Left ventricle myocardium superior (tissue), 1 donor: ENCODE results near the gene ETF1. TPM values are rescaled to one million over a fixed set of nuclear protein-coding genes. Genes with fewer than 3 reads are reported as not detected.
A peak's percentile ranks its signal among the peaks of the same experiment; 100 is the strongest.

Experiments
- ATAC-seq: fragments of 200-7000 bp; cut with Tn5 transposase; one replicate; pipeline ENCODE4 v1.9.1; 2020; ENCODE audit warnings: mild to moderate bottlenecking, moderate library complexity
- DNase-seq: peaks from one replicate; pipeline ENCODE4 v3.0.0-alpha.2; 2020
- intact Hi-C: fragments of 100-400 bp; cut with micrococcal nuclease; formaldehyde crosslinking; loops from one replicate; pipeline ENCODE4 v1.11.0; 2022
- total RNA-seq: library from RNA; stranded (reverse); fragmentation: NEBNext Ultra II Directional; extraction: Animal tissue kit (Norgen Biotek cat#: 25700); gene quantifications from one replicate; pipeline ENCODE4 v1.2.1, GENCODE V29; 2021
- donor health status: DM: no; HTN: yes; CAD: no; lungs with severe emphysema.

ETF1 gene
- total RNA-seq, 1 donor from 2014 or later: 86.2 TPM

DNA sequence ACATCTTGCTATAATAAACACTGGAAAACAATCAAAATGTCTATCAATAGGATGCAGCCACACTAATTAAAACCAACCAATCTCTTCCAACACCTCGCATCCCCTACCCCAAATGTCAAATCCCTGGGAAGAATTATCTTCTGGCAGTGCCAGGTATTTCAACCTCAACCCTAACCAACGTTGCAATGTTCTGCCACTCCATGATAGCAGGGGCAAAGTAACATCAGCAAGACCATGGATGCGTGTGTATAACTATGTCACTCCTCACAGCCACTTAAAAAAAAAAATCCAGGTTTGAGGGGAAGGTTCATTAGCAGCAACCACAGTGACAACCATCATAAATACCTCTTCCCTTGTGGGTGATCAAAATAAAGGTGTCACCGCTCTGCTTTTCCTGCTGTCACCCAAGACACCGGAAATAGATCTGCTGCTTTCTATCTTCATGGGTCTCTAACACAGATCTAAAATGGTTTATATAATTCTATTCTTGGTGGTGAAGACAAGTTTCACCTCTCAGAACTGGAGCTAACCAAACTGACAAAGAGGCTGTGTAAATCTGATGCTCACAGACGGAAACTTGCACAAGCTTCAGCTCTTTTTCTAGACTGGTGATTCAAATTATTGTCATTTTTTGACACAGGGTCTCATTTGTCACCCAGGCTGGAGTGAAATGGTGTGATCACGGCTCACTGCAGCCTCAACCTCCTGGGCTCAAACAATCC lies 22.2 kb upstream of the ETF1 start:
- no peak for DNase-seq
- ATAC-seq: no peak
- intact Hi-C loops: no loop called here

DNA sequence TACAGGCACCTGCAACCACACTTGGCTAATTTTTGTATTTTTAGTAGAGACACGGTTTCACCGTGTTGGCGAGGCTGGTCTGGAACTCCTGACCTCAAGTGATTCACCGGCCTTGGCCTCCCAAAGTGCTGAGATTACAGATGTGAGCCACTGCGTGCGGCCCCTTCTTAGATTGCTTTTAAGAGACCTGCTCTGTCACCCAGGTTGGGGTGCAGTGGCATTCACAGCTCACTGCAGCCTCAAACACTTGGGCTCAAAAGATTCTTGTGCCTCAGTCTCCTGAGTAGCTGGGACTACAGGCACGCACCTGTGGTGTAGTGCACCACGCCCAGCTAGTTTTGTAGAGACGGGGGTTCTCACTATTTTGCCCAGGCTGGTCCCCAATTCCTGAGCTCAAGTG lies 21.2 kb upstream of the ETF1 start:
- intact Hi-C loops: no loop called here

DNA sequence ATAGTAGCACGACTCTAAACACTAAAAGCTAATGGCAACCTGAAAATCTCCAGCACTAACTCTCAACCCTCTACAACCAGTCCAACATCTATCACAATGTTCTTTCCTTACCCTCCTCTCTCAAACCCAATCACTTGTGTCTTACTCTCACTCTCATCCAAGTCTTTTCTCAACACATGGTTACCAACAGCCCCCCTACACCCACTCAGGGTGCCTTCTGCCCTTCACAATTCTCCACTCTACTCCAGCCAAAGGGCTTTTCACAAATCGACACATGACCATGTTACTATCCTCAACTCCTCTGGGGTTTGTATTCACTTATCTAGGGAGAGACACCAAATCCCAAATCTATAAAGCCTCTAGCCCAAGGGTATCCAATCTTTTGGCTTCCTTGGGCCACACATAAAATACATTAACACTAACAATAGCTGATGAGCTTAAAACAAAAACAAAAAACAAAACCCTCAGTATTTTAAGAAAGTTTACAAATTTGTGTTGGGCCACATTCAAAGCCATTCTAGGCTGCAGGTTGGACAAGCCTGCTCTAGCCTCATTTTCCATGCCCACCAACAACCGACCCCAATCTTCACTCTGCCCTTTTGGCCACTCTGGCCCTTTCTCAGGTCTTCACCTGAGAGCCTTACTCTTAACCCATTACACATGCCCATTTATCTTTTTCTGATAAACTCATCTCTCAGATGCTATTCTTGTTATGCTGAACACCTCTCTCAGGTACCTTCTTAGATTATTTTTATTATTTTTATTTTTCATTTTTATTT lies 20.5 kb upstream of the ETF1 start:
- no peak for ATAC-seq
- DNase-seq: no peak
- intact Hi-C loops: no loop called here

More for the DNA sequence above, 21.2 kb upstream of the ETF1 start:
- no peak for ATAC-seq
- no peak for DNase-seq

DNA sequence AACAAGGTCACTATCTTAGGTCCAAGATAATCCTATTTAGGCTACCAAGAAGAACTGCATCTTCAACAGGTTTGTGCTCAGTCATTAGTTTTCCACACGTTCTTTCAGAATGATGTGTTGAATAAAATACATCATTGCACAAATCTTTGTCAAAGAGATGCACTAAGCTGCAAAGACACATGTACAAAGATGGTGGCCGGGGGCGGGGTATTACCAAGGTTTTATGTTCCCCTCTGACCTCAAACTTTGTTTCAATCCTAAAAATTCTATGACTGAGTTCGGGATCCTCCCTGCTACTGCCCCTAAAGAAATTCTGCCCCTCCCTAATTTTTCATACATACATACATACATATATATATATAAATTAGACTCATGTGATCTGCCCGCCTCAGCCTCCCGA lies 17.9 kb upstream of the ETF1 start:
- DNase-seq (no peak), ATAC-seq (no peak)
- intact Hi-C loops: no loop called here

DNA sequence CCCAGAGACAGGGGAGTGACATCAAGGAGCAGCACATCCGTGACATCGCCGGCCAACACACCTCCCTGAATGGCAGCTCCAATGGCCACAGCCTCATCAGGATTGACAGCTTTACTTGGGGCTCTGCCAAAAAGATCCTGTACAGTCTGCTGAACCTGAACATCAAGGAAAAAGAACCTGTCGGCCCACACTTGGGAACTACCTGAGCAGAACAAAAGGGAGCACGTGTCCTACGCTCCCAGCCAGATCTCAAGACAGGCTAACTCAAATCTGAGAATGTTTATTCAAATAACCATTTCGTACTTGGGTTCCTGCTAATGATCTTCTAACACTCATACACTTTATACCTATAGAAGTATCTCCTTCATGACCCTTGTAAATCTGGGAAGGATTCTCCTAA lies 16.9 kb upstream of the ETF1 start:
- intact Hi-C loops: no loop called here
- DNase-seq: no peak
- peak; percentile 33 for ATAC-seq

DNA sequence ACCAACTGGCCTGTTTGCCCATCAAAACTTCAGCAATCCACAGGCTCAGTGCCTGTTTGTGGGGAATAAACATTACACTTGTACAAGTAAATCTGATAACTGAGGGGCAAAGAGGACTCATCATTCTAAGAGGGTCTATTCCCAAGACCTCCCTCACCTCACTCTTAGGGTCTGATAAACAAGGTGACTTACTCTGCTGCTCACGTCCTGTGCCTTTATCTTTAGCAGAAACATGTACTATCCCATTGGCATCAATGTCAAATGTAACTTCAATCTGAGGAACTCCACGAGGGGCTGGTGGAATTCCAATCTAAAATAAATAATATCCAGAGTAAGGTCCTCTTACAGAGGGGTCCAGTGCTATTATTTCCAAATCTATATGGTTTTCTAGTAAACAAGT lies 14.6 kb upstream of the ETF1 start:
- intact Hi-C loops: no loop called here
- ATAC-seq (no peak), DNase-seq (no peak)

DNA sequence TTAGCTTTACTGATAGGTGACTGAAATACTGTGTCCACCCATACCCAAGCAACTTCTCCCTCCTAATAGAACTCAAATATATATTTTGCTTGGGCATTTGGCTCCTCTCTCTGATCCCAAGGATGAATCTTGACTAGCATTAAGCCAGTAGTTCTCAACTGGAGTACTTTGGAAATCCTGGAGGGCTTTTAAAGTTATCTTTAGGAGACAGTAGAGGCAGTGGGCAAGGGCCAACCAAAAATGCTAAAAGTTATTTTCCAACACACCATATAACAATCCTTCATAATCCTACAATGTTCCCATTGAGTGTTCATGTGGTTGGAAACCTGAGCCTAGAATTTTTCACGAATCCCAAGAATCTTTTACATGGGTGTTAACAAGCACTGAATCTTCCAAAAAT lies 11.1 kb upstream of the ETF1 start:
- intact Hi-C loops: no loop called here
- ATAC-seq: no peak

DNA sequence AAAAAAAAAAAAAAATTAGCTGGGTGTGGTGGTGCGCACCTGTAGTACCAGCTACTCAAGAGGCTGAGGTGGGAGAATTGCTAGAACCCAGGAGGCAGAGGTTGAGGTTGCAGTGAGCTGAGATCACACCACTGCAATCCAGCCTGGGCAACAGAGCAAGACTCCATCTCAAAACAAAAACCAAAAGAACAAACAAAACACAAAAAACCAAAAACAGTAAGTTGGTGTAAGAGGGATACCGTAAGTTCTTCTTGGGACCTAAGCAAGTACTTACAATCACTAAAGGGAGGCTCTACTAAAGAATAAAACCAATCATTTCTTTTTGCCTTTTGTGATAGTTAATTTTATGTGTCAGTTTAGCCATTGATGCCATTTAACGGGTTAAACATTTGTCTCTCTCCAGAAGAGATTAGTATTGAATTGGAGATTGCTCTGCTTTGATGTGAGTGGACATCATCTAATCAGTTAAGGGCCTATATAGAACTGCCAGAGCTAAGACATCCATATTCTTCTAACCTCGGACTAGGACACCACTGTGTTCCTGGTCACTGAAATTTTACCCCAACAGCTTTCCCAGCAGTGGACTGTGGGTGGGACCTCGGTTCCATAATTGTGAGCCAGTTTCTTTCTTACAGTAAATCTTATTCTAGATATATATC lies 10.5 kb upstream of the ETF1 start:
- ATAC-seq (no peak), DNase-seq (no peak)
- intact Hi-C loops: no loop called here

More for the DNA sequence above, 11.1 kb upstream of the ETF1 start:
- no peak for DNase-seq

DNA sequence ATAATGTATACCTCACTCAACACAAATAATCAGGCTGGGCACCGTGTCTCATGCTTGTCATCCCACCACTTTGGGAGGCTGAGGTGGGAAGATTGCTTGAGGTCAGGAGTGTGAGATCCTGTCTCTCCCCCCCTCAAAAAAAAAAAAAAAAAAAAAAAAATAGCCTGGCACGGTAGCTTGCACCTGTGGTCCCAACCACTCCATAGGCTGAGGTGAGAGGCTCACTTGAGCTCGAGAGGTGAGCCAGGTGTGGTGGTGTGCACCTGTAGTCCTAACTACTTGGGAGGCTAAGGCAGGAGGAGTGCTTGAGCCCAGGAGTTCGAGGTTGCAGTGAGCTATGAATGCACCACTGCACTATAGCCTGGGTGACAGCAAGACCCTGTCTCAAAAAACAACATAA lies 9.6 kb upstream of the ETF1 start:
- no peak for DNase-seq
- ATAC-seq: peak; percentile 7
- intact Hi-C loops: no loop called here

DNA sequence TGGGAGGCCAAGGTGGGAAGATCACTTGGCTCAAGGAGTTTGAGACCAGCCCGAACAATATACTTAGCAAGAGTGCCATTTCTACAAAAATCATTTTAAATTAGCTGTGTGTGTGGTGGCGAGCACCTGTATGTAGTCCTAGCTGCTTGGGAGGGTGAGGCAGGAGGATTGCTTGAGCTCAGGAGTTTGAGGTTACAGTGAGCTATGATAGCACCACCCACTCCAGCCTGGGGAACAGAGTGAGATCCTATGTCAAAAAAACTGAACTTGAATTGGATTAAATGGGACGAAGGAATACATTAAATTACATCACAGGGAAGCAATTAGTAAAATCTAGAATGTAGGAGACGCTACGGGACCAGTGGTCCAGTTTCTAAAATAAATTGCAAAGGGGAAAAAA lies 6.4 kb upstream of the ETF1 start:
- no peak for DNase-seq
- no peak for ATAC-seq
- intact Hi-C loops: no loop called here

DNA sequence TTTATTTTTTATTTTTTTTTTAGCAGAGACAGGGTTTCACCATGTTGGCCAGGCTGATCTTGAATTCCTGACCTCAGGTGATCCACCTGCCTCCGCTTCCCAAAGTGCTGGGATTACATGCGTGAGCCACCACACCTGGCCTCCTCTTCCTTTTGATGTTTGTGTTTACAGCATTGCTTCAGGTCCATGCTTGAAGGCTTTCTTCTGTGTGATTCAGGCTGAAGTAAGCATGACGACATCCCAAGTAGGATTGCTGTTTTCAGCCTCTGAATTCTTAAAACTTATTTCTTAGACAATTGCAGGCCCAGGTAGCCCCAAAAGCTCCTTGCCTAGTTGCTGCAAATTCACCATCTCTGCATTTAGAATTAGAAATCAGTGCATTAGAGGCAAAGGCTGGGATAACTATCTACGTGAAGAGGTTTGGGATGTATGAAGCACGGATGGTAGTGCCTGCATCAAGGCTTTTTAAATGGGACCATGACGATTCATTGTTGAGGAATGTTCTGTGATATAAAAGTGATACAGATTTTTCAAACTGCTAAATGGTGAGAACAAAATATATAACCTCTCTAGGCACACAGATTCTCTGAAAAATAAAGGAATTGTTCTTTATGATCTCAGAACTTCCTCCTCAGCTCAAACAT lies 3.0 kb upstream of the ETF1 start:
- DNase-seq (no peak), ATAC-seq (no peak)
- intact Hi-C loops: no loop called here

DNA sequence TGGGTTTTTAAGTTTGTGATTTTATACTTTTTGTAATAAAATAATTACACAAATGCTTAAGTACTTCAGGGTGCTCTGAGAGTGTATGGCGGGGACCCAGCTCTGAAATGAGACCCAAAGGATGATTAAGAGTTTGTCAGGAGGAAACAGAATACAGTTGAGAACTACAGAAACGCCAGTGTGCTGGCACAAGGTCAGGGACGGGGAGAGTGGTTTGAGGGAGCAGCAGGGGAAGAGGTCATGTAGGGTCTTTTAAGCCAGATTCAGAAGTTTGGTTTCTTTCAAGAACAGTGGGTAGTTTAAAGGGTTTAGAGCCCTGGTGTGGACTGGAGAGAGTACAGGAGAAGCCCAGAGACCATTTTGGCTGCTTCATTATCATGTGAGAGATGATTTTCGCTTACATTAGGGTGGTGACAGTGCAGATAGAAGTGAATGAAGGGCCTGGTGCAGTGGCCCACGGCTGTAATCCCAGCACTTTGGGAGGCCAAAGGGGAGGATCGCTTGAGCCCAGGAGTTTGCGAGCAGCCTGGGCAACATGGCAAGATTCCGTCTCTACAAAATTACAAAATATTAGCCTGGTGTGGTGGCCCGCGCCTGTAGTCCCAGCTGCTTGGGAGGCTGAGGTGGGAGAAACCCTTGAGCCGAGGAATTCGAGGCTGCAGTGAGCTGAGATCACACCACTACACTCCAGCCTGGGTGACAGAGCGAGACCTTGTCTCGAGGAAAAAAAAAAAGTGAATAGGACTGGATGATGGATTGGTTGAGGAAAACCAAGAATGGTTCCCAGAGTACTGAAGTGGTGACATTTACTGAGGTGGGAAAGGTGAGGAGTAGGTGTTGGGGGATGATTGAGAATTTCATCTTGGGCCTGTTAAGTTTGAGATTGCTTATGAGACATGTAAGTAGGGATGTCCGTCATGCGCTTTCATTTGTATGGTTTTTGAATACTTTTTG lies 1.4 kb upstream of the ETF1 start:
- intact Hi-C loops: no loop called here
- no peak for ATAC-seq
- no peak for DNase-seq

DNA sequence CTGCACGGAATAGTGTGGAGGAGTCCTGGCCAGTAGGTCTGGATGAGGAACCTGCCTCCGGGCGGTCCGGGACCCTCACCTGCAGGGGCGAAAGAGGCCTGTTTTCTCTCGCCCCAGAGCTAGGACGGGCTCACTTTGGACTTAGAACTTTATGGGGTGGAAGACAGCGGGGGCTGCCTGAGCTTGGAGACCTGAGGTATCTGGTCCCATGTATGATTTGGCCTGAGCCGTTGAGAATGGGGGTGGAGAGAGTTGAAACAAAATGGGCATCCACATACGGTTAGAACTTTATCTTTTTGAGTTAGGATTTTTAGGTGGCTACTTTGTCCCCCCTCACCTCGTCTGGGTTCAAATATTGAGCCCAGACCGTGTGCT lies 681 bp upstream of the ETF1 start:
- ATAC-seq: peak; percentile 60
- intact Hi-C loops: no loop called here
- no peak for DNase-seq

DNA sequence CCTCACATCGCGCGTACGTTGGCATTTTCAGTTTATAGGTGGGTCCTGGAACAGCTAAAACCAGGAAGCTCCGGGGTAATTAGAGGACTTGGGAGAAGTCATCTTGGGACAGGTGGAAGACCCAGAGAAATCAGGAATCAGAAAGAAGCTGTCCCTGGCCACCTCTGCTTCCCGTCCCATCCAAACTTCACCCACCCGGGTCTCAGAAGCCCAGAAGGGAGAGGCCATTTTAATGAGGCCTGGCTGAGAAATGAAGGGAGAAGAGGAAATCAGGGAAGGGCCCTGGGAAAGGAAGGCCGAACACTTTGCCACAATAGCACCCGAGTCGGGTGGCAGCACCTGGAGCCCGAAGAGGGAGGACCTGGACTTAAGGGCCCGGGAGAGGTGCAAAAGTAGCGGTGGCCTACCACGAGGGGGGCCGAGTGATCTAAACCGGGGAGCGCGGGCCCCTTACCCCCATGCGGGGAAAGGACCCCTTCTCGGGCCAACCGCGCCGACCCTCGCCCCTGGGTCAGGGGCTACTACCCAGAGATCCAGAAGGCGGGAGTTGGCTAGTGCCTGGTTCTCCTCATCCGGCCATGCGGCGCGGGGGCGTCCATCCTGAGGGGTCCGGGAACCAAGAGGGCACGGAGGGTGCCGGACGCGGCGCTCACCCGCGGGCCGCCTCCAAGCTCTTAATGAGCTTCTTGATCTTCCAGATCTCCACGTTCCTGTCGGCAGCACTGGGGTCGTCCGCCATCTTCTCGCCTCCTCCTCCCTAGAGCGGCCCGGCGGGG lies 668 bp downstream of the ETF1 start:
- intact Hi-C loops: no loop called here
- DNase-seq (no peak), ATAC-seq (no peak)

DNA sequence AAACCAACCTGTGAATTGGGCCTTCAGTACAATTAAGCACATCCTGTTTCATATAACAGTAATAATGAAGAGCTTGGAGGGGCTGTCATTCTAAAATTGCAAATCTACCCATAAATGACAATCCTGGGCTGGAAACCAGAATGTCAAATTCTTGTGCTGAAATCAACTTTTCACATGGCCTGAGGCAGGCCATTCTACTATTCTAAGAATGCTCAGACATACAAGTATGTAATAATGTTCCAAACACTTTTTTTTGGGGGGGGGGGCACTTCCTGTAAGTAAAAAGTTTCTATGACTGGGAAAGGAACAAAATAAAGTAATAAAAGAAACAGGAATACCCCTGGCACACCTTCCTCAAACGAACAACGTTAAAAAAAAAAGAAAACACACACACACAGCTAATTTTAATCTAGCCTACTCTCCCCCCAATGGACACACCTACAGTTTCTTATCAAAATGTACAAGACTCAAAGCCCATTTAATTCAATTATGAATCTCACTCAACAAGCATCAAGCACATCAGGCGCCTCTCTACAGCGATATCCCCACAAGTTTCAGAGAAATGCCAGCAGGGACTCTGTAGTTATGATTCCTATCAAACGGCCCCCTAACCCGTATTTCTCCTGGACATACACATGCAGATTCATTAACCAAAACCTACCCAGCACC lies 1.4 kb downstream of the ETF1 start:
- DNase-seq (no peak), ATAC-seq (no peak)
- intact Hi-C loops: no loop called here

DNA sequence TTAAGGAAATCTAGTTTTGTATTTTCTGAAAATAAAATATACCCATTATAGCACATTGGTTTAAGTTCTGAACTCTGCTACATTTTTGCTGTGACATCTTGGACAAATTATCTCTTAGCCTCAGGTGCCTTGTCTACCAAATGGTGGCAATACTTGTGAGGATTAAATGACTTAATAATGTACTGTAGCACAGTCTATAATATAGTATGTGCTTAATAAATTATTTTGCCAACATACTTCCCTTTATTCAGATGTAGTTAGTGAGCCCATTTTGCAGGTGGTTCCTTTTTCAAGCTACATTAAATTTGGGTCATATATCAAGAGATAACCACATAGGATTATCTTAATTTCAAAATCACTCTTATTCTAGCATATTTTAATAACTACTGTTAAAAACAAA lies 3.2 kb downstream of the ETF1 start:
- intact Hi-C loops: no loop called here
- DNase-seq (no peak), ATAC-seq (no peak)

DNA sequence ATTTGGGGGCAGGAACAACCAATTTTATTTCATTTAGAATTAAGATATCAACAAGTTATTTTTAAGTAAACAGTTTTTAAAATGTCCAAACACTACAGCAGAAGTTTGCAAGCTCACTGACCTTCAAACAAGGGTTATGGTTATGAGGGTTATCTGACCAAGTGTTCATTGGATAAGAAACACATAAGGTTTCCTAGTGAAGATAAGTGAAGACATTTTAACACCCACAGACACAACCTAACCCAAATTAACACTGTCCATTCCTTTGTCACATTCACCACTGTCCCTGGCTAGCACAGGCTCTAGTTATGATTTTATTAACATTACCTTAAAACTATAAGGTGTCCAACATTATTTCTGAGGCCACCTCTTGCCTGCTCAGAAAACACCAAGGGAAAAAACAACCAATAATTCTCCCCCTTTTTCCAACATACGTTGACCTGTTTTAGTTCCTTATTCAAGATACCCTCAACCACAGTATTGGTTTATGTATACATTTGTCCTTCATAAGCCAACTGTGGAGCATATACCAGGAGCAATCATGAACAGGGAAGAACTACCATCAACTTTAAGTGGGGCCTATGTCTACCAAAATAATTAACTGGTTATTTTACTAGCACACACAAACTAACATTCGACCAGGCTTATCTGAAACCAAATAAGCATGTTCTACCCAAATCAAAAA lies 4.0 kb downstream of the ETF1 start:
- intact Hi-C loops: no loop called here
- ATAC-seq (no peak), DNase-seq (no peak)
